ENCODE data around the gene ADTRP. TPM values are rescaled to one million over a fixed set of nuclear protein-coding genes. Genes with fewer than 3 reads are reported as not detected.
"Not testable (repeated sequence)": the region's sequence is repeated elsewhere in the genome, so short reads cannot be mapped to it uniquely, and the experiment has no call there.

Gene ADTRP
- total RNA-seq, 1 donor from 2014 or later = 0.35 TPM

- Mint-ChIP-seq H3K9me3 (ENCODE audit: low read depth) (peaks cover 13% of the 10 kb centered on the region), H3K4me1 (ENCODE audit: low read depth) (peaks cover 21% of the 10 kb centered on the region), H3K27me3 (ENCODE audit: low read depth) (no peaks in the 10 kb centered on the region), H3K36me3 (ENCODE audit: low read depth) (peaks cover 1% of the 10 kb centered on the region), H3K4me3 (ENCODE audit: unreplicated experiment) (no peak overlapping the region), H3K27ac (ENCODE audit: unreplicated experiment) (no peak overlapping the region)
- TF ChIP-seq, protein P1, sequence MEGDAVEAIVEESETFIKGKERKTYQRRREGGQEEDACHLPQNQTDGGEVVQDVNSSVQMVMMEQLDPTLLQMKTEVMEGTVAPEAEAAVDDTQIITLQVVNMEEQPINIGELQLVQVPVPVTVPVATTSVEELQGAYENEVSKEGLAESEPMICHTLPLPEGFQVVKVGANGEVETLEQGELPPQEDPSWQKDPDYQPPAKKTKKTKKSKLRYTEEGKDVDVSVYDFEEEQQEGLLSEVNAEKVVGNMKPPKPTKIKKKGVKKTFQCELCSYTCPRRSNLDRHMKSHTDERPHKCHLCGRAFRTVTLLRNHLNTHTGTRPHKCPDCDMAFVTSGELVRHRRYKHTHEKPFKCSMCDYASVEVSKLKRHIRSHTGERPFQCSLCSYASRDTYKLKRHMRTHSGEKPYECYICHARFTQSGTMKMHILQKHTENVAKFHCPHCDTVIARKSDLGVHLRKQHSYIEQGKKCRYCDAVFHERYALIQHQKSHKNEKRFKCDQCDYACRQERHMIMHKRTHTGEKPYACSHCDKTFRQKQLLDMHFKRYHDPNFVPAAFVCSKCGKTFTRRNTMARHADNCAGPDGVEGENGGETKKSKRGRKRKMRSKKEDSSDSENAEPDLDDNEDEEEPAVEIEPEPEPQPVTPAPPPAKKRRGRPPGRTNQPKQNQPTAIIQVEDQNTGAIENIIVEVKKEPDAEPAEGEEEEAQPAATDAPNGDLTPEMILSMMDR (IDR thresholded peaks at IDR 0.05) = no peak
- no peak for DNase-seq (ENCODE audit: low spot score)
Observed at GRCh38 chr6:11681357-11681756, 97.2 kb downstream of the ADTRP start.

GRCh38 chr6:11680479-11680878 lies 98.1 kb downstream of the ADTRP start:
- Mint-ChIP-seq H3K9me3 (ENCODE audit: low read depth) (peaks cover 13% of the 10 kb centered on the region), H3K4me1 (ENCODE audit: low read depth) (peaks cover 13% of the 10 kb centered on the region)
- not testable (repeated sequence) for H3K27me3 Mint-ChIP-seq (ENCODE audit: low read depth); H3K27ac Mint-ChIP-seq (ENCODE audit: unreplicated experiment); H3K4me3 Mint-ChIP-seq (ENCODE audit: unreplicated experiment); H3K36me3 Mint-ChIP-seq (ENCODE audit: low read depth); DNase-seq (ENCODE audit: low spot score)

GRCh38 chr6:11679099-11679498 lies 99.5 kb downstream of the ADTRP start:
- Mint-ChIP-seq H3K4me3 (ENCODE audit: unreplicated experiment) (no peak overlapping the region), H3K36me3 (ENCODE audit: low read depth) (peaks cover 1% of the 10 kb centered on the region), H3K4me1 (ENCODE audit: low read depth) (peaks cover 3% of the 10 kb centered on the region), H3K9me3 (ENCODE audit: low read depth) (peaks cover 13% of the 10 kb centered on the region), H3K27me3 (ENCODE audit: low read depth) (no peaks in the 10 kb centered on the region), H3K27ac (ENCODE audit: unreplicated experiment) (no peak overlapping the region)
- no peak for DNase-seq (ENCODE audit: low spot score)
- TF ChIP-seq, protein P1 (IDR thresholded peaks at IDR 0.05) = no peak

DNA sequence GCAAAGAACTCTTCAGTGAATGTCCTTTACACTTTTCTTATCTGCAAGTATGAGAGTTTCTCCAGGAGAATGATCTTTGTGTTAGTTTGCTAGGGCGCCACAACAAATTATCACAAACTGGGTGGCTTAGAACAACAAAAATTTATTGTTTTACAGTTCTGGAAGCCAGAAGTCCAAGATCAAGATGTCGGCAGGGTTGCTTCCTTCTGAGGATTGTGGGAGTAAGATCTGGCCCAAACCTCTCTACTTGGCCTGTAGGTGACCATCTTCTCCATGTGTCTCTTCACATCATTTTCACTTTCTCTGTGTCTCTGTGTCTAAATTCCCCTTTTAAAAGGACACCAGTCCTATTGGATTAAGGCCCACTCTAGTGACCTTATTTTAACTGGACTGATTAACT lies 103.0 kb downstream of the ADTRP start:
- peaks cover 3% of the 10 kb centered on the region for H3K36me3 Mint-ChIP-seq (ENCODE audit: low read depth)
- H3K4me3 Mint-ChIP-seq (ENCODE audit: unreplicated experiment) = no peak overlapping the region
- TF ChIP-seq, protein P1 (IDR thresholded peaks at IDR 0.05) = peak; percentile 56
- peaks cover 7% of the 10 kb centered on the region for H3K4me1 Mint-ChIP-seq (ENCODE audit: low read depth)
- DNase-seq (ENCODE audit: low spot score) = no peak
- no peaks in the 10 kb centered on the region for H3K27me3 Mint-ChIP-seq (ENCODE audit: low read depth)
- peaks cover 18% of the 10 kb centered on the region for H3K9me3 Mint-ChIP-seq (ENCODE audit: low read depth)
- no peak overlapping the region for H3K27ac Mint-ChIP-seq (ENCODE audit: unreplicated experiment)

GRCh38 chr6:11672669-11673068 lies 105.9 kb downstream of the ADTRP start:
- peaks cover 12% of the 10 kb centered on the region for H3K9me3 Mint-ChIP-seq (ENCODE audit: low read depth)
- H3K4me3 Mint-ChIP-seq (ENCODE audit: unreplicated experiment) = no peak overlapping the region
- no peaks in the 10 kb centered on the region for H3K27me3 Mint-ChIP-seq (ENCODE audit: low read depth)
- TF ChIP-seq, protein P1 (IDR thresholded peaks at IDR 0.05) = no peak
- H3K27ac Mint-ChIP-seq (ENCODE audit: unreplicated experiment) = no peak overlapping the region
- peaks cover 1% of the 10 kb centered on the region for H3K36me3 Mint-ChIP-seq (ENCODE audit: low read depth)
- peaks cover 7% of the 10 kb centered on the region for H3K4me1 Mint-ChIP-seq (ENCODE audit: low read depth)
- no peak for DNase-seq (ENCODE audit: low spot score)

GRCh38 chr6:11672256-11672655 lies 106.3 kb downstream of the ADTRP start:
- Mint-ChIP-seq H3K9me3 (ENCODE audit: low read depth) (peaks cover 12% of the 10 kb centered on the region), H3K27me3 (ENCODE audit: low read depth) (no peaks in the 10 kb centered on the region), H3K27ac (ENCODE audit: unreplicated experiment) (no peak overlapping the region), H3K4me1 (ENCODE audit: low read depth) (peaks cover 7% of the 10 kb centered on the region), H3K4me3 (ENCODE audit: unreplicated experiment) (no peak overlapping the region), H3K36me3 (ENCODE audit: low read depth) (peaks cover 1% of the 10 kb centered on the region)
- no peak for DNase-seq (ENCODE audit: low spot score)
- TF ChIP-seq, protein P1 (IDR thresholded peaks at IDR 0.05) = no peak
